ENCODE measurements around the gene MTG2. TPM values are rescaled to one million over a fixed set of nuclear protein-coding genes. Genes with fewer than 3 reads are reported as not detected.

MTG2 gene
- total RNA-seq, 1 experiment from 2014 or later = 56.8 TPM

DNA sequence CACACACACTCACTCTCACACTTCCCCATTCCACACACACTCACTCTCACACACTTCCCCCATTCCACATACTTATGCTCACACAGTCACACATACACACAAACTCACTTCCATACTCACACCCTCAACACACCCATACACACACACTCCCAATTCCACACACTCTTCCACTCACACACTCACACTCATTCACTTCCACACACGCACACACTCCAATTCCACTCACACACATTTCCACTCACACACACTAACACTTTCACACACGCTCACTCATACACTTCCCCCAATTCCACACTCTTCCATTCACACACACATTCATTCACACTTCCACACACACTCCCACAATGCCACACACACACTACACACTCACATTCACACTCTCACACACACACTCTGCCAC is 47.4 kb downstream of the MTG2 start:
- TF ChIP-seq, protein P1, sequence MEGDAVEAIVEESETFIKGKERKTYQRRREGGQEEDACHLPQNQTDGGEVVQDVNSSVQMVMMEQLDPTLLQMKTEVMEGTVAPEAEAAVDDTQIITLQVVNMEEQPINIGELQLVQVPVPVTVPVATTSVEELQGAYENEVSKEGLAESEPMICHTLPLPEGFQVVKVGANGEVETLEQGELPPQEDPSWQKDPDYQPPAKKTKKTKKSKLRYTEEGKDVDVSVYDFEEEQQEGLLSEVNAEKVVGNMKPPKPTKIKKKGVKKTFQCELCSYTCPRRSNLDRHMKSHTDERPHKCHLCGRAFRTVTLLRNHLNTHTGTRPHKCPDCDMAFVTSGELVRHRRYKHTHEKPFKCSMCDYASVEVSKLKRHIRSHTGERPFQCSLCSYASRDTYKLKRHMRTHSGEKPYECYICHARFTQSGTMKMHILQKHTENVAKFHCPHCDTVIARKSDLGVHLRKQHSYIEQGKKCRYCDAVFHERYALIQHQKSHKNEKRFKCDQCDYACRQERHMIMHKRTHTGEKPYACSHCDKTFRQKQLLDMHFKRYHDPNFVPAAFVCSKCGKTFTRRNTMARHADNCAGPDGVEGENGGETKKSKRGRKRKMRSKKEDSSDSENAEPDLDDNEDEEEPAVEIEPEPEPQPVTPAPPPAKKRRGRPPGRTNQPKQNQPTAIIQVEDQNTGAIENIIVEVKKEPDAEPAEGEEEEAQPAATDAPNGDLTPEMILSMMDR (IDR thresholded peaks at IDR 0.05) = no peak
- TF ChIP-seq SIN3A (IDR thresholded peaks at IDR 0.05; ENCODE audit: borderline replicate concordance, insufficient read depth, low read depth, low read length) (no peak), TCF7L2 (IDR thresholded peaks at IDR 0.05; ENCODE audit: low read depth, low read length) (no peak), POLR2AphosphoS5 (IDR thresholded peaks at IDR 0.05; ENCODE audit: low read depth, low read length) (no peak)
- TF ChIP-seq, protein P2, sequence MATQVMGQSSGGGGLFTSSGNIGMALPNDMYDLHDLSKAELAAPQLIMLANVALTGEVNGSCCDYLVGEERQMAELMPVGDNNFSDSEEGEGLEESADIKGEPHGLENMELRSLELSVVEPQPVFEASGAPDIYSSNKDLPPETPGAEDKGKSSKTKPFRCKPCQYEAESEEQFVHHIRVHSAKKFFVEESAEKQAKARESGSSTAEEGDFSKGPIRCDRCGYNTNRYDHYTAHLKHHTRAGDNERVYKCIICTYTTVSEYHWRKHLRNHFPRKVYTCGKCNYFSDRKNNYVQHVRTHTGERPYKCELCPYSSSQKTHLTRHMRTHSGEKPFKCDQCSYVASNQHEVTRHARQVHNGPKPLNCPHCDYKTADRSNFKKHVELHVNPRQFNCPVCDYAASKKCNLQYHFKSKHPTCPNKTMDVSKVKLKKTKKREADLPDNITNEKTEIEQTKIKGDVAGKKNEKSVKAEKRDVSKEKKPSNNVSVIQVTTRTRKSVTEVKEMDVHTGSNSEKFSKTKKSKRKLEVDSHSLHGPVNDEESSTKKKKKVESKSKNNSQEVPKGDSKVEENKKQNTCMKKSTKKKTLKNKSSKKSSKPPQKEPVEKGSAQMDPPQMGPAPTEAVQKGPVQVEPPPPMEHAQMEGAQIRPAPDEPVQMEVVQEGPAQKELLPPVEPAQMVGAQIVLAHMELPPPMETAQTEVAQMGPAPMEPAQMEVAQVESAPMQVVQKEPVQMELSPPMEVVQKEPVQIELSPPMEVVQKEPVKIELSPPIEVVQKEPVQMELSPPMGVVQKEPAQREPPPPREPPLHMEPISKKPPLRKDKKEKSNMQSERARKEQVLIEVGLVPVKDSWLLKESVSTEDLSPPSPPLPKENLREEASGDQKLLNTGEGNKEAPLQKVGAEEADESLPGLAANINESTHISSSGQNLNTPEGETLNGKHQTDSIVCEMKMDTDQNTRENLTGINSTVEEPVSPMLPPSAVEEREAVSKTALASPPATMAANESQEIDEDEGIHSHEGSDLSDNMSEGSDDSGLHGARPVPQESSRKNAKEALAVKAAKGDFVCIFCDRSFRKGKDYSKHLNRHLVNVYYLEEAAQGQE (IDR thresholded peaks at IDR 0.05; ENCODE audit: insufficient read depth in 1 of 2, low read depth in 2 of 2, low read length in 1 of 2) = no peak
- Histone ChIP-seq H3K4me1 (ENCODE audit: control insufficient read depth, insufficient read depth, low read length) (no peaks in the 10 kb centered on the region; the same call in none of the 2 replicates), H3K27me3 (ENCODE audit: control insufficient read depth, insufficient read depth, low read length) (no peaks in the 10 kb centered on the region), H3K27ac (ENCODE audit: low read length) (no peak overlapping the region), H3K9me3 (ENCODE audit: control insufficient read depth, insufficient read depth, low read depth, low read length) (no peaks in the 10 kb centered on the region), H3K4me3 (ENCODE audit: low read depth in 2 of 2, low read length in 2 of 2) (no peak overlapping the region), H3K36me3 (ENCODE audit: control insufficient read depth, insufficient read depth, low read length) (no peaks in the 10 kb centered on the region)
- CTCF ChIA-PET = no interaction called here
- no TSS peak for BruUV-seq (replicated peaks)
- POLR2A ChIA-PET = no interaction called here
- intact Hi-C loops (cut with micrococcal nuclease; ENCODE audit: unreplicated experiment) (no loop called here), in situ Hi-C loops (cut with HindIII; ENCODE audit: low pct_unique_long_range_greater_than_20kb, low sequenced_read_pairs) (no loop called here)
- DNase-seq (ENCODE audit: low read depth, low spot score) (no peak), ATAC-seq (no peak)

DNA sequence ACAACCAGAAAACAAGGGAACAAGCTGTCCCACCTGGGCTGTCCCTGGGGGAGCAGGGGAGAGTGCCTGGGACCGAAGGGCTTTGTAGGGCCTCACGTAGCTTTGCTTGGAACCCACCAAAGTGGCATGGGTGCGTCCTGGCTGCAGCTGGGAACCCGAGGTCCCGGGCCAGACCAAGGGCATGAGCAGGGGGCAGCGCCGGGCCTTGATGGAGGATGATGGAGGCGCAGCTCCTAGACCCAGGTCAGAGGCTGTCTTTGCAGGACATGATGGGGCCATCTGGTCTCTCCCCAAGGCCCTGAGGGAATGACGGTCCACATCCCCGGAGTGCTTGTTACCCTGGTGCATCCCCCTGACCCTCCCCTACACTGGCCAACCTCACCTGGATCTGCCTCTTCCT is 47.9 kb downstream of the MTG2 start:
- H3K9me3 ChIP-seq (ENCODE audit: control insufficient read depth, insufficient read depth, low read depth, low read length) = no peaks in the 10 kb centered on the region
- intact Hi-C loops (cut with micrococcal nuclease; ENCODE audit: unreplicated experiment) = no loop called here
- ChIA-PET POLR2A (no interaction called here), CTCF (no interaction called here)
- H3K27ac ChIP-seq (ENCODE audit: low read length) = no peak overlapping the region
- ATAC-seq (no peak), DNase-seq (ENCODE audit: low read depth, low spot score) (no peak)
- H3K36me3 ChIP-seq (ENCODE audit: control insufficient read depth, insufficient read depth, low read length) = no peaks in the 10 kb centered on the region
- H3K27me3 ChIP-seq (ENCODE audit: control insufficient read depth, insufficient read depth, low read length) = no peaks in the 10 kb centered on the region
- TF ChIP-seq, protein P1 (IDR thresholded peaks at IDR 0.05) = no peak
- TF ChIP-seq, protein P2 (IDR thresholded peaks at IDR 0.05; ENCODE audit: insufficient read depth in 1 of 2, low read depth in 2 of 2, low read length in 1 of 2) = no peak
- no peak for TF ChIP-seq SIN3A (IDR thresholded peaks at IDR 0.05; ENCODE audit: borderline replicate concordance, insufficient read depth, low read depth, low read length)
- no peak for TF ChIP-seq TCF7L2 (IDR thresholded peaks at IDR 0.05; ENCODE audit: low read depth, low read length)
- TF ChIP-seq POLR2AphosphoS5 (IDR thresholded peaks at IDR 0.05; ENCODE audit: low read depth, low read length) = no peak
- H3K4me1 ChIP-seq (ENCODE audit: control insufficient read depth, insufficient read depth, low read length) = no peaks in the 10 kb centered on the region; the same call in none of the 2 replicates
- BruUV-seq (replicated peaks) = no TSS peak
- no peak overlapping the region for H3K4me3 ChIP-seq (ENCODE audit: low read depth in 2 of 2, low read length in 2 of 2)
- in situ Hi-C loops (cut with HindIII; ENCODE audit: low pct_unique_long_range_greater_than_20kb, low sequenced_read_pairs) = no loop called here
